Measurements from ENCODE around the gene ADAMTS12. TPM values are rescaled to one million over a fixed set of nuclear protein-coding genes. Genes with fewer than 3 reads are reported as not detected.

The ADAMTS12 gene
- polyA plus RNA-seq, 1 donor (not counting 4 experiments of a cell fraction or from before 2014, with no cell fraction given), result 0.49 TPM

GRCh38 chr5:33788922-33789566 is 102.7 kb downstream of the ADAMTS12 start:
- Histone ChIP-seq H3K9ac (ENCODE audit: control insufficient read depth, extremely low read depth, insufficient read depth, low read length) (no peak overlapping the region), H4K20me1 (ENCODE audit: control insufficient read depth, extremely low read depth, insufficient read depth, low read length) (no peaks in the 10 kb centered on the region), H3K36me3 (ENCODE audit: control insufficient read depth in 2 of 2, extremely low read depth in 1 of 2, insufficient read depth in 2 of 2, low read length in 2 of 2) (no peaks in the 10 kb centered on the region), H3K4me1 (ENCODE audit: control insufficient read depth, extremely low read depth, insufficient read depth, low read length) (peaks cover 5% of the 10 kb centered on the region), H3K79me2 (ENCODE audit: control insufficient read depth, insufficient read depth, low read length) (no peaks in the 10 kb centered on the region), H3K9me3 (ENCODE audit: control insufficient read depth, low read depth, low read length) (no peaks in the 10 kb centered on the region), H2AFZ (ENCODE audit: control insufficient read depth, low read length) (peak overlapping the region; percentile 37), H3K27ac (ENCODE audit: control insufficient read depth, insufficient read depth, low read length) (peak overlapping the region; percentile 60), H3K27me3 (ENCODE audit: control insufficient read depth, extremely low read depth, insufficient read depth, low read length) (no peaks in the 10 kb centered on the region), H3K4me3 (ENCODE audit: control insufficient read depth in 2 of 3, extremely low read depth in 1 of 3, insufficient read depth in 2 of 3, low read depth in 1 of 3, low read length in 3 of 3) (no peak overlapping the region), H3K4me2 (ENCODE audit: control insufficient read depth, extremely low read depth, insufficient read depth, low read depth, low read length) (no peak overlapping the region), H3K9me1 (ENCODE audit: control insufficient read depth, extremely low read depth, insufficient read depth, low read length) (no peaks in the 10 kb centered on the region)
- dilution Hi-C loops (cut with MboI; ENCODE audit: extremely low pct_ligation_motif_present, low sequenced_read_pairs), result no loop called here
- TF ChIP-seq CTCF (optimal IDR thresholded peaks at IDR 0.05 in 1 of 3, IDR thresholded peaks at IDR 0.05 in 1 of 3, conservative IDR thresholded peaks at IDR 0.05 in 1 of 3; ENCODE audit: extremely low read depth in 1 of 3, insufficient read depth in 2 of 3, low read length in 3 of 3) (no peak), EZH2 (IDR thresholded peaks at IDR 0.05; ENCODE audit: low read length) (no peak)
- DNase-seq (ENCODE audit: low read depth, low spot score) (peak; percentile 13), FAIRE-seq (peak; percentile 78)

DNA sequence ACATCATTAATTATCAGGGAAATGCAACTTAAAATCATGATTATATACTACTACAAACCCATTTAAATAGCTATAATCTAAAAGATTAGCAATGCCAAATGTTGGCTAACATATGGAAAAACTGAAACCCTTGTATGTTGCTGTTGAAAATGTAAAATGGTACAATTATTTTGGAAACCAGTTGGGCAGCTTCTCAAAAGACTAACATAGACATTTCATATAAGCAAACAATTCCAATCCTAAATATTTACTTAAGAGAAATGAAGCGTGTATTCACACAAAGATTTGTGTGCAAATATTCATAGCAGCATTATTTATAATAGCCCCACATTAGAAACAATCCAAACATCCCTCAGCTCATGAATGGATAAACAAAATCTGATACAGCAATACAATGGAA is 106.2 kb downstream of the ADAMTS12 start:
- H3K79me2 ChIP-seq (ENCODE audit: control insufficient read depth, insufficient read depth, low read length), result no peaks in the 10 kb centered on the region
- H3K4me2 ChIP-seq (ENCODE audit: control insufficient read depth, extremely low read depth, insufficient read depth, low read depth, low read length), result no peak overlapping the region
- no peaks in the 10 kb centered on the region for H3K9me1 ChIP-seq (ENCODE audit: control insufficient read depth, extremely low read depth, insufficient read depth, low read length)
- TF ChIP-seq CTCF (optimal IDR thresholded peaks at IDR 0.05 in 1 of 3, IDR thresholded peaks at IDR 0.05 in 1 of 3, conservative IDR thresholded peaks at IDR 0.05 in 1 of 3; ENCODE audit: extremely low read depth in 1 of 3, insufficient read depth in 2 of 3, low read length in 3 of 3) (no peak), EZH2 (IDR thresholded peaks at IDR 0.05; ENCODE audit: low read length) (no peak)
- H3K27ac ChIP-seq (ENCODE audit: control insufficient read depth, insufficient read depth, low read length), result no peak overlapping the region
- FAIRE-seq (no peak), DNase-seq (ENCODE audit: low read depth, low spot score) (no peak)
- H3K9ac ChIP-seq (ENCODE audit: control insufficient read depth, extremely low read depth, insufficient read depth, low read length), result no peak overlapping the region
- peaks cover 5% of the 10 kb centered on the region for H3K4me1 ChIP-seq (ENCODE audit: control insufficient read depth, extremely low read depth, insufficient read depth, low read length)
- no peaks in the 10 kb centered on the region for H3K27me3 ChIP-seq (ENCODE audit: control insufficient read depth, extremely low read depth, insufficient read depth, low read length)
- dilution Hi-C loops (cut with MboI; ENCODE audit: extremely low pct_ligation_motif_present, low sequenced_read_pairs), result no loop called here
- no peak overlapping the region for H3K4me3 ChIP-seq (ENCODE audit: control insufficient read depth in 2 of 3, extremely low read depth in 1 of 3, insufficient read depth in 2 of 3, low read depth in 1 of 3, low read length in 3 of 3)
- no peaks in the 10 kb centered on the region for H3K36me3 ChIP-seq (ENCODE audit: control insufficient read depth in 2 of 2, extremely low read depth in 1 of 2, insufficient read depth in 2 of 2, low read length in 2 of 2)
- H2AFZ ChIP-seq (ENCODE audit: control insufficient read depth, low read length), result no peak overlapping the region
- no peaks in the 10 kb centered on the region for H3K9me3 ChIP-seq (ENCODE audit: control insufficient read depth, low read depth, low read length)
- H4K20me1 ChIP-seq (ENCODE audit: control insufficient read depth, extremely low read depth, insufficient read depth, low read length), result no peaks in the 10 kb centered on the region
